CD4-positive, alpha-beta T cell treated with Interleukin-12 subunit alpha and Interleukin-12 subunit beta, for 1 hour (primary cell): ENCODE data around the gene CTTN.
"Not testable (repeated sequence)": the region's sequence is repeated elsewhere in the genome, so short reads cannot be mapped to it uniquely, and the experiment has no call there.

Source experiments
- DNase-seq: peaks from one replicate; pipeline ENCODE4 v3.0.0-alpha.2; 2020

Gene CTTN

GRCh38 chr11:70429724-70430521 lies 31.6 kb downstream of the CTTN start:
- DNase-seq = no peak

- no peak for DNase-seq
Observed at GRCh38 chr11:70430671-70431574, 32.6 kb downstream of the CTTN start.

GRCh38 chr11:70431611-70432010 lies 33.3 kb downstream of the CTTN start:
- DNase-seq = no peak

- DNase-seq = no peak
Observed at GRCh38 chr11:70432065-70432464, 33.7 kb downstream of the CTTN start.

- no peak for DNase-seq
Observed at GRCh38 chr11:70432580-70432979, 34.3 kb downstream of the CTTN start.

GRCh38 chr11:70433038-70433437 lies 34.7 kb downstream of the CTTN start:
- DNase-seq = no peak

GRCh38 chr11:70433526-70433925 lies 35.2 kb downstream of the CTTN start:
- DNase-seq = no peak

GRCh38 chr11:70433966-70434812 lies 35.9 kb downstream of the CTTN start:
- no peak for DNase-seq

GRCh38 chr11:70434813-70435278 lies 36.5 kb downstream of the CTTN start:
- DNase-seq = no peak

GRCh38 chr11:70435361-70435760 lies 37.0 kb downstream of the CTTN start:
- DNase-seq = no peak

GRCh38 chr11:70435765-70436500 lies 37.6 kb downstream of the CTTN start:
- DNase-seq = no peak

GRCh38 chr11:70436501-70436860 lies 38.2 kb downstream of the CTTN start:
- DNase-seq = no peak

- no peak for DNase-seq
Observed at GRCh38 chr11:70437111-70437784, 38.9 kb downstream of the CTTN start.

- DNase-seq = no peak
Observed at GRCh38 chr11:70440206-70440605, 41.9 kb downstream of the CTTN start.

- DNase-seq = no peak
Observed at GRCh38 chr11:70443773-70444030, 45.4 kb downstream of the CTTN start.

GRCh38 chr11:70445091-70445490 lies 46.8 kb downstream of the CTTN start:
- DNase-seq = no peak

- DNase-seq = no peak
Observed at GRCh38 chr11:70445605-70446004, 47.3 kb downstream of the CTTN start.

GRCh38 chr11:70448983-70449567 lies 50.7 kb downstream of the CTTN start:
- DNase-seq = no peak

GRCh38 chr11:70454197-70454767 lies 56.0 kb downstream of the CTTN start:
- DNase-seq = no peak

- DNase-seq = not testable (repeated sequence)
Observed at GRCh38 chr11:70454811-70455210, 56.5 kb downstream of the CTTN start.

- DNase-seq = no peak
Observed at GRCh38 chr11:70455354-70455753, 57.0 kb downstream of the CTTN start.
